GM19328 (cell line): ENCODE results near the gene KCNK13.
"Not testable (repeated sequence)": the region's sequence is repeated elsewhere in the genome, so short reads cannot be mapped to it uniquely, and the experiment has no call there.

Experiments
- ATAC-seq: cut with Tn5 transposase; IDR thresholded peaks from one replicate; pipeline ENCODE4 v1.9.1; 2021; ENCODE audit warnings: mild to moderate bottlenecking, moderate library complexity; ENCODE audit not compliant: unreplicated experiment

KCNK13 gene

DNA sequence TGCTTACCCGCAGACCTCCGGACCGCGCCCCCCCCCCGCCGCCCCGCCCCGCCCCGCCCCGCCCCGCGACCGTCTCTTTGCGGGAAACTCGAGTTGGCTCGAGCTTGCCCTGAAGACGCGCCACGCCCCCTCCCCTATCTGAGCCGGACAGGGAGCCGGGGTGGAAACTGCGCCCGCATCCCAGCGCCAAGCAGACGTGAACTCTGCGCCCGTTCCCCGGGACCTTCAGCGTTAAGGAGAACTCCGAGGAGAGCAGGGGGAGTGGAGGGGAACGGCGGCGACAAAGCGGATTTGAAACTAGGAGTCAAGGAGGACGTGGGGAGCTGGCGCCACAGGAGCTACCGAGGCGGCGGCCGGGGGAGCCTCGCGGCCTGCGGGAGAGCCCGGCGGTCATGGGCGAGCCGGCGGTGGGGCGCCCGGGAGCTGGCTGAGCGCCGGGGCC, at the start of gene KCNK13:
KCNK13 (plus strand) TSS at position 310 of the 442 bp plus-strand sequence. CDS start 212 bp downstream, outside the sequence.
- ATAC-seq = no peak

DNA sequence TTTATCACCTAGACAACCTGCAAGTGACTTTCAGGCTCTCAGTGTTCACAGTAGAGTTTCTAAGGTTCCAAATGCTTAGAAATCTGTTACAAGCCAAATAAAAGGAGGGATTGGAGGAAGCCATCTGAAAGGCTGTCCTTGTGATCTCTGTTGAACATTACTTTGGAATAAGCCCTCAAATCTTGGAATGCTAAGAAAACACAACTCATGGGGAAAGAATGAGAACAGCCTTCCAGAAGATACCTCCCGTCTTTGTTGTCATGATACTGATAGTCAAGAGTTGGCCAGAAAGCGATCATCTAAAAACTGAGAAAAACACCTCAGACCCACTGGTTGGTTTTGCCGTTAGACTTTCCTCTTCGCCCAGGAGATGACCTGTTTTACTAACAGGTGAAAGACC, 44.4 kb upstream of the KCNK13 start:
- ATAC-seq = no peak

- ATAC-seq = no peak
These were observed 41.8 kb upstream of the KCNK13 start for GRCh38 chr14:90019824-90020523.

GRCh38 chr14:90023176-90023896, 38.5 kb upstream of the KCNK13 start:
- ATAC-seq = no peak

DNA sequence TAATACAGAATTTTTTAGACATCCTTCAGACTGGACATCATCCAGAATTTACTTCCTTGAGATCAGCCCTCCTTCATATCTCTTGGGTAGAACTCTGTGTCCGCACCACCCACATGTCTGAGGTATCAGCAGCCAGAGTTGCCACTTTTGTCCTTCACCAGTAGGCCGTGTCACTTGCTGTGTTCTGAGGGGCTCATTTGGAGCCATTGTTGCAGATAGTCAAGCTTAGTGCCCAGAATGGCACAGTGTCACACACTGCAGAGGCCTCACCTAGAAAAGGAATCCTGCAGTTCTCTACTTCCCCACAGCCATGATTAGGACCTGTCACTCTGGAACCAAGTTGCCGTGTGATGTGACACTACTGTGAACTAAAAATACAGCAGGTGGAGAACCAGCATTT, 36.9 kb upstream of the KCNK13 start:
- ATAC-seq = no peak

- not testable (repeated sequence) for ATAC-seq
These were observed 35.2 kb upstream of the KCNK13 start for GRCh38 chr14:90026608-90027007.

- no peak for ATAC-seq
These were observed 34.0 kb upstream of the KCNK13 start for GRCh38 chr14:90027842-90028241.

DNA sequence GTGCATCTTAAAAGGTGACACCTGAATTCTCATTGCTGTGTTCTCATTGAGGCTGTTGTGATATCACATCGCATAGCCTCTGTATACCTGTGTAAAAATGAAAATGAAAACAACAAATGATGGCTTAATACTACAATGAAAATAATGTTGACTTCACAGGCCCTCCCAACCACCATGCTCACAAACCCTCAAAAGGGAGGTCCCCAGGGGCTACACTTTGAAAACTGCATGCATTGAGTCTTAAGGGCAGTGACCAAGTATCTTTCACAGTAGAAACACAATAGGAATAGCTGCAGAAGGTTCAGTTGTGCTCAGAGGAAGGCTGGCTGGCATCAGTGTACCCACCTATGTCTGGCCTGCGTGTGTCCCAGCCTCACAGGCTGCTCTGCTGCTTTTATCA, 27.6 kb upstream of the KCNK13 start:
- no peak for ATAC-seq

GRCh38 chr14:90034835-90035525, 26.8 kb upstream of the KCNK13 start:
- ATAC-seq = no peak

DNA sequence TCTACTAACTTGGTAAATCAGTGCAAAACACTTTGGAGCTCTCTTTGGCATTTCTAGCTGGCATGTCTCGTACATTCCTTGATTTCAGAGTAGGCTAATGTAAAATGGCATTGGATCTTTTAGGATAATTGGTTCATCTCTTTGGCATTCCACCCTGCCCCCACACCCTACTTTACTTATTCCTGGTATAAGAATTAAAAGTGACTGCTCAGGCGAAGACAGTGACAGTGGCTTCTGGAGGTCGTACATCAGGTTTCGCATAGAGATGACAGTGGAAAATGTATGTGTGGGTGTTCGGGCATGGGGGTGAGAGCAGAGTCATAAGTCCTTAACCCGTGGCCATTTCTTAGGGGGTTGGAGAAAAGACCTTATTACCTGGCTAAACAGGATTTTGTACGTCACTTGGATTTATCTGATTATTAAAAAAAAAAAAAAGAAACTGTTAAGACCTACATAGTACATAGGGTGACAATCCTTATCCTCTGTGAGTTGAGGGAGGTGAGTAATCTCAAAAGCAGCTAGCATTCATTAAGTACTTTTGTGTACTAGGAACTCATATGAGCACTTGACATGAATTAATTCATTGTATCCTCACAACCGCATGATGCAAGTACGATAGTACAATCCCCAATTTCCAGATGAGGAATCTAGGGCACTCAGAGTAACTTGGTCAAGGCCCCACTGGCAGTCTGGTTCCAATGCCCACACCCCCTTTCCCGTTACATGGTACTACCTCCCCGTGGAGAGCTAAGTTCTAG, 22.4 kb upstream of the KCNK13 start:
- ATAC-seq = no peak

DNA sequence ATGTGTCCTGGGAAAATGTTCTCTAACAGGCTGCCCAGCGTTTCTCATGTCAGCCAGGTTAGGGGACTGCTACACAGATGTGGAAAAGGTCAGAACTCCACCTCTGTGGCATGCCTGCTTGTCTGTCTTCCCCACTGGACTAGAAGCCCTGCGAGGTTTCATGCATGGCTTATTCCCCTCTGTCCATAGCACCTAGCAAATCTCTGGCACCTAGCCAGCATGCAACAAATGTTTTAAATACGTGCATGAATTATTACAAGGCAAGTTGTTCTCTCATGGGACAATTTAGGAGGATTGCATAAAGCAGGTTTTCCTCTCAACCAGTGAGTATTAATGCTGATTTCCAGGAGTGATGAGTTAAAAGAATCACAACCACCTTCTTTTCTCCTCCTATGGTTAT, 21.4 kb upstream of the KCNK13 start:
- ATAC-seq = no peak

GRCh38 chr14:90042496-90043252, 19.1 kb upstream of the KCNK13 start:
- no peak for ATAC-seq

DNA sequence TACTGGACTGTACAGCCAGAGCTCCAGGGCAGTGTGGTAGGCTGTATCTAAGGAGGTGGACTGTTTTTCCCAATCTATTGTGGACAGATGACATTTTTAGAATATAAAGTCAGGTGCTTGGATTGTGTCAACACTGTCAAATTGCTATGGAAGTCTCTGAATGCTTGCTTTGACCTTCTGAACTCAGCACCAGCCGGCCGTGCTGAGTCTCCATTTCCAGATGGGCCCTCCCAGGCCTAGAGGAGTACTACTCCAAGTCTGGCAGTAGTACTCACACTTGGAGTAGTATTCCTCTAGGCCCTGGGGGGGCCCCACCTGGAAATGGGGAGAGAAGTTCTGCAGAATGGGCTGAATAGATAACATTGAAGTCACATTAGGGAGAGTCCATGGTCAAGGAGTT, 16.2 kb upstream of the KCNK13 start:
- no peak for ATAC-seq

DNA sequence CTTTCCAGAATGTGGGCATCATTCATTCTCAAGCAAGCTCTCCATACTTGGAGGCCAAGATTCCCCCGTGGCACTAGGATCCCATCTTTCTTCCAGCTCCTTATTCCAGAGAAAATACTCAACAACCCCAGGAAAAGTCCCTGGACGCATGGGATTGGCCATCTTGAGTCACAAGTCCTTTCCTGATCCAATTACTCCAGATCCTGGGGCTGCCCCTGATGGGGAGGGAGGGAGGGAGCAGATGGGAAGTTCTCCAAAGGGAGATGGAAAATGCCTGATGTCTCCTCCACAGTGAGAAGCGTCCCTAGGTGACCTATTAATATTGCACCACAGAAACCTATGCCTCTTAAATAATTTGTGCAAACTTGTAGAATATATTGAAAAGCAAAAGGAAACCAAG, 12.4 kb upstream of the KCNK13 start:
- ATAC-seq = no peak

GRCh38 chr14:90050271-90050670, 11.5 kb upstream of the KCNK13 start:
- no peak for ATAC-seq

DNA sequence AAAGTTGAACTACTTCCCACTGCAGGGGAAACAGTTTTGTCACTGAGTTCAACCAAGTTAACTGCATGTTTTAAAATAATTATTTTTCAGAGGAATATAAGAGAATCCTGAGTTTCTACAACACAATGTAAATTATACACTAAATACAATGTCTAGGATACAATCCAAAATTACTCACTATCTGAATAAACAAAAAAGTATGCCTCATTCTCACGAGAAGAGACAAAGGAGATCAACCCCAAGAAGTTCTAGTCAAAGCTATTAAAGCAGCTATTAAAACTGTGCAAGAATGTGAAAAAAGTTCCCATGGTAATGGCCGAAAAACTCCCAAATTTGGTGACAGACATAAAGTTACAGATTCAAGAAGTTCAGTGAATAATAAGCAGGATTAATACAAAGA, 8.8 kb upstream of the KCNK13 start:
- ATAC-seq = no peak

GRCh38 chr14:90054803-90055202, 7.0 kb upstream of the KCNK13 start:
- ATAC-seq = no peak

DNA sequence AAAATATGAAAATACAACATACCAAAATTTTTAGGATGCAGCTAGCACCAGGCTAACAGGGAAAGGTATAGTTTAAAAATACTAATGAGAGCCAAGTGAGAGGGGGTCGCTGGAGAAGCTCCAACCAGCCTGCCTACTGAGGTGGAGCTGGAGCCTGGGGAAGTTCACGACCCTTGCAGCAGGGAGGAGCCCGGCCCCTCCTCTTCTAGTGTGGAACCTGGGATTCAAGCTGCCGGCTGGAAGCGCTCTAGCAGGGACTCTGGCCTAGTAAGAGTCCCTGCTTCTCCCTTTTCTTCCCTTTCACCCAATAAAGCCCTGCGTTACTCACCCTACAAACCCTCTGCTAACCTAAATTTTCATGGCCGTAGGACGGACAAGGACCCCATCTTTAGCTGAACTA, 5.0 kb upstream of the KCNK13 start:
- no peak for ATAC-seq

GRCh38 chr14:90058876-90059458, 2.8 kb upstream of the KCNK13 start:
- ATAC-seq = no peak
